Kidney epithelial cell (primary cell): Measurements from ENCODE around the gene KRTAP5-8. TPM values are rescaled to one million over a fixed set of nuclear protein-coding genes. Genes with fewer than 3 reads are reported as not detected.

ENCODE experiments used
- DNase-seq: peaks from one replicate; pipeline ENCODE4 v3.0.0-alpha.2; 2010; ENCODE audit warnings: low read depth
- H3K27me3 ChIP-seq: 2 replicates; pipeline ENCODE4 v1.6.0; 2011; ENCODE audit warnings: low read length; ENCODE audit not compliant: control insufficient read depth, insufficient read depth
- H3K36me3 ChIP-seq: 2 replicates; pipeline ENCODE4 v1.5.1; 2011; ENCODE audit warnings: low read length; ENCODE audit not compliant: control insufficient read depth, insufficient read depth
- H3K4me3 ChIP-seq: 2 replicates; pipeline ENCODE4 v1.5.1; 2011; ENCODE audit warnings: low read depth, mild to moderate bottlenecking, control low read depth, low read length
- total RNA-seq: library from RNA; depleted of rRNA; stranded (reverse); fragments of >200 nt; gene quantifications from 2 replicates; pipeline ENCODE4 v1.2.3, GENCODE V29; 2015
- TF ChIP-seq, protein P1 (sequence below): IDR thresholded peaks from 2 replicates; pipeline ENCODE4 v1.5.1; 2011; ENCODE audit warnings: mild to moderate bottlenecking, moderate library complexity, low read length, control low read depth, inconsistent platforms; ENCODE audit not compliant: insufficient read depth, poor library complexity, severe bottlenecking

KRTAP5-8 gene
- total RNA-seq, 1 donor from 2014 or later = not detected

DNA sequence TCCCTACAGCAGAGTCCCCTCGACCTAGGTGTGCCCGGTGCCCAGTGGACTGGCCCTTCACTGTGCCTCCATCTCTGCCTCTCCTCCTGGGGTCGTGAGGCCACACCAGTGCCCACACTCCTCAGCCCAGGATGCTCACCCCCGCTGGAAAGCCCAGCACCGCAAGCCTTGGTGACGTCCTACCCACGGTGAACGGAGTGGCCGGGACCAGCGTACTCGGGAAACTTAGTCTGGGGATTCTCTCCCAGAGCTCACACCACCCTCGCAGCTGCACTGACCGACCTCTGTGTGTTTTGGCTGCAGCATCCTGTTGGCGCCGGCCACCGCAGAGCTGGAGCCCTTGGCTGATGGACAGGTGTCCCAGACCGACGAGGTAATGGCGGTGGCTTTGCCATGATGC lies 46.3 kb upstream of the KRTAP5-8 start:
- H3K27me3 ChIP-seq = no peaks in the 10 kb centered on the region
- DNase-seq = no peak
- TF ChIP-seq, protein P1, sequence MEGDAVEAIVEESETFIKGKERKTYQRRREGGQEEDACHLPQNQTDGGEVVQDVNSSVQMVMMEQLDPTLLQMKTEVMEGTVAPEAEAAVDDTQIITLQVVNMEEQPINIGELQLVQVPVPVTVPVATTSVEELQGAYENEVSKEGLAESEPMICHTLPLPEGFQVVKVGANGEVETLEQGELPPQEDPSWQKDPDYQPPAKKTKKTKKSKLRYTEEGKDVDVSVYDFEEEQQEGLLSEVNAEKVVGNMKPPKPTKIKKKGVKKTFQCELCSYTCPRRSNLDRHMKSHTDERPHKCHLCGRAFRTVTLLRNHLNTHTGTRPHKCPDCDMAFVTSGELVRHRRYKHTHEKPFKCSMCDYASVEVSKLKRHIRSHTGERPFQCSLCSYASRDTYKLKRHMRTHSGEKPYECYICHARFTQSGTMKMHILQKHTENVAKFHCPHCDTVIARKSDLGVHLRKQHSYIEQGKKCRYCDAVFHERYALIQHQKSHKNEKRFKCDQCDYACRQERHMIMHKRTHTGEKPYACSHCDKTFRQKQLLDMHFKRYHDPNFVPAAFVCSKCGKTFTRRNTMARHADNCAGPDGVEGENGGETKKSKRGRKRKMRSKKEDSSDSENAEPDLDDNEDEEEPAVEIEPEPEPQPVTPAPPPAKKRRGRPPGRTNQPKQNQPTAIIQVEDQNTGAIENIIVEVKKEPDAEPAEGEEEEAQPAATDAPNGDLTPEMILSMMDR = no peak
- no peak overlapping the region for H3K4me3 ChIP-seq
- peaks cover 2% of the 10 kb centered on the region for H3K36me3 ChIP-seq

DNA sequence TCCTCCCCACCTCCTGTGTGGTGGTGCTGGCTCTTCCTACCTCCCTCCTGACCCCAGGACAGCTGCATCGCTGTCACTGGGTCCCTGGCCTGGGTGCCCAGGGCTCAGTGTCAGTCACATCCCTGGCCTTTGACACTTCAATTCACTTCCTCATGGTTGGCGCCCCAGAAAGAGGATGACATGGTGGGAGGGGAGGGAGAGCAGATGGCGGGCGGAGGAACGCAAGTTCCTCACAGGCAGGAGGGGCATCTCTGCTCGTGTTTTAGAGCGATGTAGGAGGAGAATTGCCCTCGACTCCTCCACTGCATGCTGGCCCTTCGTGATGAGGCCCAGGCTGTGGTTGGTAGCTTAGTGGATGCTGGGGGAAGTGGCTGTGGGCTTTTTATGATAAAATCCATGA lies 45.9 kb upstream of the KRTAP5-8 start:
- DNase-seq = no peak
- peaks cover 2% of the 10 kb centered on the region for H3K36me3 ChIP-seq
- TF ChIP-seq, protein P1 = no peak
- H3K27me3 ChIP-seq = no peaks in the 10 kb centered on the region
- H3K4me3 ChIP-seq = no peak overlapping the region

DNA sequence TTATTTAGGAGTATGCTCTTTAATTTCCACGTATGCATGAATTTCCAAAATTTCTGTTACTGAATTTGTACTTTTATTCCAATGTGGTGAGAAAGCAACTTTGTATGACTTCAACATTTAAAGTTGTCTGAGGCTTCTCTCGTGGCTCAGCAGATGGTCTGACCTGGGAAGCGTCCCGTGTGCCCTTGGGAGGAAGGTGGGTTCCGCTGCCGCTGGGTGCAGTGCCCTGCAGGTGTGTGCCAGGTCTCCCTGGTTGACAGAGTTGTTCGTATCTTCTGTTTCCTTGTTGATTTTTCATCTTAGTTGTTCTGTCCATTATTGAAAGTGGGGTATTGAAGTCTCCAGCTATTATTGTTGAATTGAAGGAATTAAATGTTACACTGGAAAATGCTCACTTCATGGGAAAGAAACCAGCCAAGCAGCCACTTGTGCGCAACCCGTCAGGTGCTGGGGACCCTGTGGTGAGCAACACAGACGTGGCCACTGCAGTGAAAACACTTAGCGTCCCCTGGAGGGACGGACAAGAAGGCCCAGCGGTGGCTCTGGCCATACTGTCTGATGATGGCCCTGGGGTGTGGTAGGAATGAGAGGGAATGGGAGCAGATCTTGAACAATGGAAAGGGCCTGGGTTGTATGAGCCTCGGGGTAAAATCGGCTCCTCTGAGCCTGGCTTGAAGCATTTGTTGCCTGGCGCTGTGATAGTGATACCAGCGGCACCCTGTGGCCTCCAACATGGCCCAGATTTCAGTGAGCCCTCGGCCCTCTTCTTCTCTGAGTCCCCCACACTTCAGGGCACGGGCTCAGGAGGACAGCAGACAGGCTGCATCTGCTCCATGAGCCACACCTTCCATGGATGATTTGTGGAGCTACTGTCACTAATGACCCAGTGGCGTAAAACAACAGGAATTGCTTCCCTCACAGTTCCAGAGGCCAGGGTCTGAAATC lies 42.3 kb upstream of the KRTAP5-8 start:
- no peak for DNase-seq
- Histone ChIP-seq H3K36me3 (peaks cover 4% of the 10 kb centered on the region), H3K27me3 (no peaks in the 10 kb centered on the region), H3K4me3 (no peak overlapping the region)
- TF ChIP-seq, protein P1 = no peak

DNA sequence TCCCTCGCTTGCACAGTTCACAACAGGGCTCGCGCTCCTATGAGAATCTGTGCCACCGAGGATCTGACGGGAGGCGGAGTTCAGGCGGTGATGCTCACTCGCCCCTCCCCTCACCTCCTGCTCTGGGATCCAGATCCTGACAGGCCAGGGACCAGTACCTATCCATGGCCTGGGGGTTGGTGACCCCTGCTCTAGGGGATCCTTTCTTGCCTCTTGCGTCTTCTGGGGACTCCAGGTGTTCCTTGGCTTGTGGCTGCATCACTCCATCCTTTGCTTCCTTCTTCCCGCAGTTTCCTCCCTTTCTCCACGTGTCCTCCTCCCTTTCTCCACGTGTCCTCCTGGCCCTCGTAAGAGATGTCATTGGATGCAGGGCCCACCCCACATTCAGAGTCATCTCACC lies 41.4 kb upstream of the KRTAP5-8 start:
- DNase-seq = no peak
- H3K4me3 ChIP-seq = no peak overlapping the region
- H3K27me3 ChIP-seq = no peaks in the 10 kb centered on the region
- peaks cover 4% of the 10 kb centered on the region for H3K36me3 ChIP-seq
- TF ChIP-seq, protein P1 = no peak

DNA sequence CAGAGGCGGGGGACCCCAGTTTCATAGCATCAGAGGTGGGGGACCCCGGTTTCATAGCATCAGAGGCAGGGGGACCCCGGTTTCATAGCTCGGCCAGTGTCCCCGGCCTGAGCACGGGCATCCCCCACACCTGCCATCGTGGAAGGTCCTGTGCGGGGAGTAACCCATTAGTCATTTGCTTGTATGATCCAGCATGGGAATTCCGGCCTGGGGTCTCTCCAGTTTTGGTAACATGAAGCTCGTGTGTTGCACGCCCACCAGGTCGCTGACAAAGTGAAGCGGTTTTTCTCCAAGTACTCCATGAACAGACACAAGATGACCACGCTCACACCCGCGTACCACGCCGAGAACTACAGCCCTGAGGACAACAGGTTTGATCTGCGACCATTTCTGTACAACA lies 39.7 kb upstream of the KRTAP5-8 start:
- no peak overlapping the region for H3K4me3 ChIP-seq
- no peaks in the 10 kb centered on the region for H3K27me3 ChIP-seq
- TF ChIP-seq, protein P1 = no peak
- DNase-seq = no peak
- H3K36me3 ChIP-seq = peaks cover 3% of the 10 kb centered on the region
